Activated CD8-positive, alpha-beta T cell treated with anti-CD3 and anti-CD28 coated beads for 36 hours (primary cell): ENCODE data around the gene ADGRG6. TPM values are rescaled to one million over a fixed set of nuclear protein-coding genes. Genes with fewer than 3 reads are reported as not detected.

ENCODE experiments used
- ATAC-seq: fragments of 200-7000 bp; cut with Tn5 transposase; one replicate; pipeline ENCODE4 v1.10.0; 2021; ENCODE audit warnings: mild to moderate bottlenecking, moderate library complexity
- CTCF ChIA-PET: fragments of 350-600 bp; sonication (Branson Sonifier 250); formaldehyde crosslinking; loops from one replicate; lab custom pipeline; 2021; ENCODE audit warnings: antibody characterized with exemption; lab: Charles Lee
- POLR2A ChIA-PET: fragments of 350-600 bp; sonication (Branson Sonifier 250); formaldehyde crosslinking; loops from one replicate; lab custom pipeline; 2021; ENCODE audit warnings: antibody characterized with exemption; lab: Charles Lee
- DNase-seq: peaks from one replicate; pipeline ENCODE4 v3.0.0-alpha.2; 2020
- H3K27ac Mint-ChIP-seq: one replicate; pipeline ENCODE4 v1.8.0; 2021; ENCODE audit warnings: mild to moderate bottlenecking, mixed read lengths
- H3K27me3 Mint-ChIP-seq: one replicate; pipeline ENCODE4 v1.8.0; 2021; ENCODE audit warnings: mixed read lengths
- H3K36me3 Mint-ChIP-seq: one replicate; pipeline ENCODE4 v1.8.0; 2021; ENCODE audit warnings: low read depth, mixed read lengths
- H3K4me1 Mint-ChIP-seq: one replicate; pipeline ENCODE4 v1.8.0; 2021; ENCODE audit warnings: low read depth, mixed read lengths
- H3K4me3 Mint-ChIP-seq: one replicate; pipeline ENCODE4 v1.8.0; 2021; ENCODE audit warnings: mild to moderate bottlenecking, moderate library complexity, mixed read lengths
- H3K9me3 Mint-ChIP-seq: one replicate; pipeline ENCODE4 v1.8.0; 2021; ENCODE audit warnings: mixed read lengths
- CTCF ChIP-seq: fragments of 200-600 bp; IDR thresholded peaks from one replicate; pipeline ENCODE4 v1.8.0; 2022; ENCODE audit warnings: antibody characterized with exemption, mild to moderate bottlenecking
- intact Hi-C: fragments of 100-400 bp; cut with micrococcal nuclease; formaldehyde crosslinking; loops from one replicate; pipeline ENCODE4 v1.10.0; 2022
- total RNA-seq, 2 experiments: library from RNA; stranded (reverse); gene quantifications; one replicate each; pipeline ENCODE4 v1.2.3, GENCODE V29; 2021

ADGRG6 gene
- total RNA-seq, 2 experiments from 2014 or later: 1.3 to 1.5 TPM

- H3K27ac Mint-ChIP-seq: no peak overlapping the region
- ATAC-seq (no peak), DNase-seq (no peak)
- TF ChIP-seq CTCF: no peak
- CTCF ChIA-PET: interaction anchor here (1.2 to 1.3 kb wide), 2 partner anchors 18 to 53 kb away, joined by 3 to 5 read pairs; no protein-coding TSS in a partner anchor
- peaks cover 2% of the 10 kb centered on the region for H3K4me1 Mint-ChIP-seq
- H3K36me3 Mint-ChIP-seq: no peaks in the 10 kb centered on the region
- no peaks in the 10 kb centered on the region for H3K9me3 Mint-ChIP-seq
- intact Hi-C loops: no loop called here
- H3K4me3 Mint-ChIP-seq: no peak overlapping the region
- H3K27me3 Mint-ChIP-seq: no peaks in the 10 kb centered on the region
- POLR2A ChIA-PET: no interaction called here
Observed at GRCh38 chr6:142260748-142261147, 41.1 kb upstream of the ADGRG6 start.

GRCh38 chr6:142262231-142262630, 39.6 kb upstream of the ADGRG6 start:
- Mint-ChIP-seq H3K4me1 (no peaks in the 10 kb centered on the region), H3K4me3 (no peak overlapping the region), H3K36me3 (no peaks in the 10 kb centered on the region), H3K27me3 (no peaks in the 10 kb centered on the region), H3K9me3 (no peaks in the 10 kb centered on the region), H3K27ac (no peak overlapping the region)
- no peak for TF ChIP-seq CTCF
- intact Hi-C loops: no loop called here
- ChIA-PET CTCF (no interaction called here), POLR2A (no interaction called here)
- DNase-seq: no peak
- ATAC-seq: no peak

- H3K36me3 Mint-ChIP-seq: no peaks in the 10 kb centered on the region
- no peaks in the 10 kb centered on the region for H3K4me1 Mint-ChIP-seq
- no peak overlapping the region for H3K4me3 Mint-ChIP-seq
- POLR2A ChIA-PET: interaction anchor here (0.6 kb wide), 1 partner anchor 40 kb away, joined by 3 read pairs; no protein-coding TSS in a partner anchor
- no peak for DNase-seq
- CTCF ChIA-PET: interaction anchor here (1.8 kb wide), 1 partner anchor 210 kb away, joined by 7 read pairs; no protein-coding TSS in a partner anchor
- H3K9me3 Mint-ChIP-seq: no peaks in the 10 kb centered on the region
- ATAC-seq: no peak
- peaks cover 1% of the 10 kb centered on the region for H3K27me3 Mint-ChIP-seq
- TF ChIP-seq CTCF: no peak
- intact Hi-C loops: no loop called here
- no peak overlapping the region for H3K27ac Mint-ChIP-seq
Observed at GRCh38 chr6:142265476-142265875, 36.3 kb upstream of the ADGRG6 start.

GRCh38 chr6:142266060-142266459, 35.7 kb upstream of the ADGRG6 start:
- ATAC-seq: no peak
- CTCF ChIA-PET: no interaction called here
- H3K4me3 Mint-ChIP-seq: no peak overlapping the region
- no peaks in the 10 kb centered on the region for H3K9me3 Mint-ChIP-seq
- H3K4me1 Mint-ChIP-seq: no peaks in the 10 kb centered on the region
- no peak for DNase-seq
- peaks cover 1% of the 10 kb centered on the region for H3K27me3 Mint-ChIP-seq
- POLR2A ChIA-PET: interaction anchor here (0.6 kb wide), 1 partner anchor 40 kb away, joined by 3 read pairs; no protein-coding TSS in a partner anchor
- no peak overlapping the region for H3K27ac Mint-ChIP-seq
- no peak for TF ChIP-seq CTCF
- intact Hi-C loops: no loop called here
- no peaks in the 10 kb centered on the region for H3K36me3 Mint-ChIP-seq

- Mint-ChIP-seq H3K36me3 (no peaks in the 10 kb centered on the region), H3K4me1 (no peaks in the 10 kb centered on the region), H3K9me3 (no peaks in the 10 kb centered on the region), H3K27me3 (peaks cover 4% of the 10 kb centered on the region), H3K27ac (no peak overlapping the region), H3K4me3 (no peak overlapping the region)
- no peak for DNase-seq
- ATAC-seq: no peak
- ChIA-PET POLR2A (no interaction called here), CTCF (interaction anchor here (1.2 kb wide), 1 partner anchor 8 kb away, joined by 3 read pairs; no protein-coding TSS in a partner anchor)
- intact Hi-C loops: no loop called here
- no peak for TF ChIP-seq CTCF
Observed at GRCh38 chr6:142271476-142271875, 30.3 kb upstream of the ADGRG6 start.
